B cell (primary cell): ENCODE measurements around the gene ST6GALNAC1. TPM values are rescaled to one million over a fixed set of nuclear protein-coding genes. Genes with fewer than 3 reads are reported as not detected.

Experiments used
- ATAC-seq: fragments of 200-7000 bp; cut with Tn5 transposase; one replicate; pipeline ENCODE4 v1.10.0; 2021; ENCODE audit warnings: low read depth, mild to moderate bottlenecking, moderate number of reproducible peaks, moderate library complexity
- CTCF ChIA-PET: fragments of 350-600 bp; sonication (Branson Sonifier 250); formaldehyde crosslinking; loops from one replicate; lab custom pipeline; 2021; ENCODE audit warnings: antibody characterized with exemption, inconsistent platforms; lab: Charles Lee
- POLR2A ChIA-PET: fragments of 350-600 bp; sonication (Branson Sonifier 250); formaldehyde crosslinking; loops from one replicate; lab custom pipeline; 2021; ENCODE audit warnings: antibody characterized with exemption; lab: Charles Lee
- DNase-seq: peaks from one replicate; pipeline ENCODE4 v3.0.0; 2013
- H2AFZ ChIP-seq: 2 replicates; pipeline ENCODE4 v1.6.1; 2012; ENCODE audit warnings: mild to moderate bottlenecking, low read depth, low read length; ENCODE audit not compliant: insufficient read depth, poor library complexity, severe bottlenecking
- H3K27ac ChIP-seq, 2 donors: 1 replicate in 1 of 2; 2 replicates in 1 of 2; pipeline ENCODE4 v1.5.1; 2012 to 2013; ENCODE audit warnings: low read length in 2 of 2, mild to moderate bottlenecking in 2 of 2, moderate library complexity in 1 of 2
- H3K27me3 ChIP-seq, 4 experiments: fragments of 200-600 bp in 1 of 4; sonication (generic) in 1 of 4; replicated peaks in 1 of 4; 1 replicate in 2 of 4; 2 replicates in 2 of 4; pipeline versions ENCODE4 v1.6.1 to v1.7.0; 2013 to 2016; ENCODE audit warnings: low read length in 3 of 4, mild to moderate bottlenecking in 2 of 4, mixed read lengths in 1 of 4, moderate library complexity in 1 of 4; ENCODE audit not compliant: insufficient read depth in 4 of 4, control insufficient read depth in 3 of 4; ENCODE audit errors: control extremely low read depth in 1 of 4
- H3K36me3 ChIP-seq, 2 experiments: replicated peaks in 1 of 2; 1 replicate in 1 of 2; 2 replicates in 1 of 2; pipeline versions ENCODE4 v1.6.1 to v1.7.1; 2013; ENCODE audit warnings: low read length in 1 of 2; ENCODE audit not compliant: insufficient read depth in 2 of 2, control insufficient read depth in 1 of 2; ENCODE audit errors: control extremely low read depth in 1 of 2, extremely low read depth in 1 of 2
- H3K4me1 ChIP-seq, 2 donors: fragments of 200-600 bp in 1 of 2; sonication (generic) in 1 of 2; 1 replicate in 1 of 2; 2 replicates in 1 of 2; pipeline versions ENCODE4 v1.5.1 to v1.6.1; 2013 to 2017; ENCODE audit warnings: low read length in 2 of 2; ENCODE audit not compliant: control insufficient read depth in 2 of 2, insufficient read depth in 2 of 2
- H3K4me2 ChIP-seq: replicated peaks from 2 replicates; pipeline ENCODE3; 2012; ENCODE audit warnings: mild to moderate bottlenecking, low read depth, low read length; ENCODE audit not compliant: poor library complexity, severe bottlenecking
- H3K4me3 ChIP-seq, 5 experiments: fragments of 200-600 bp in 1 of 5; sonication (generic) in 1 of 5; 1 replicate in 3 of 5; 2 replicates in 2 of 5; pipeline versions ENCODE4 v1.5.1 to v1.7.0; 2011 to 2016; ENCODE audit warnings: low read length in 4 of 5, mild to moderate bottlenecking in 4 of 5, low read depth in 2 of 5, control low read depth in 1 of 5, moderate library complexity in 1 of 5; ENCODE audit not compliant: insufficient read depth in 1 of 5; ENCODE audit errors: control extremely low read depth in 1 of 5, extremely low read depth in 1 of 5
- H3K79me2 ChIP-seq: fragments of 200-600 bp; sonication (generic); one replicate; pipeline ENCODE4 v1.6.0; 2016; ENCODE audit warnings: low read length; ENCODE audit not compliant: control insufficient read depth, insufficient read depth
- H3K9ac ChIP-seq: fragments of 200-600 bp; sonication (generic); 2 replicates; pipeline ENCODE4 v1.6.1; 2017; ENCODE audit warnings: mild to moderate bottlenecking, low read length, moderate library complexity
- H3K9me3 ChIP-seq, 3 donors: one replicate each; pipeline versions ENCODE4 v1.6.1 to v1.7.1; 2013; ENCODE audit warnings: low read length in 2 of 3; ENCODE audit not compliant: control insufficient read depth in 2 of 3, insufficient read depth in 1 of 3; ENCODE audit errors: control extremely low read depth in 1 of 3
- H4K20me1 ChIP-seq: 2 replicates; pipeline ENCODE4 v1.6.0; 2012; ENCODE audit warnings: mild to moderate bottlenecking, low read length; ENCODE audit not compliant: insufficient read depth, control insufficient read depth, poor library complexity, severe bottlenecking
- H3K27ac Mint-ChIP-seq: one replicate; pipeline ENCODE4 v1.8.0; 2021; ENCODE audit warnings: mixed read lengths
- H3K27me3 Mint-ChIP-seq: one replicate; pipeline ENCODE4 v1.8.0; 2021; ENCODE audit warnings: mixed read lengths
- H3K4me1 Mint-ChIP-seq: one replicate; pipeline ENCODE4 v1.8.0; 2021; ENCODE audit warnings: mixed read lengths
- H3K4me3 Mint-ChIP-seq: one replicate; pipeline ENCODE4 v1.8.0; 2021; ENCODE audit warnings: mixed read lengths
- H3K9me3 Mint-ChIP-seq: one replicate; pipeline ENCODE4 v1.8.0; 2022; ENCODE audit warnings: mixed read lengths; ENCODE audit not compliant: insufficient read depth
- CTCF ChIP-seq: fragments of 200-600 bp; IDR thresholded peaks from one replicate; pipeline ENCODE4 v1.8.0; 2022; ENCODE audit warnings: antibody characterized with exemption, mild to moderate bottlenecking
- EZH2 ChIP-seq: IDR thresholded peaks from 2 replicates; pipeline ENCODE4 v1.6.1; 2012; ENCODE audit warnings: borderline replicate concordance, low read depth, mild to moderate bottlenecking, moderate library complexity, low read length; ENCODE audit not compliant: insufficient read depth, poor library complexity, severe bottlenecking
- WGBS: methylation state at CpG from one replicate; pipeline ENCODE4 v1.1.5; 2013; ENCODE audit warnings: missing lambda C conversion rate; ENCODE audit not compliant: insufficient coverage; 5-methylcytosine and 5-hydroxymethylcytosine counted together
- intact Hi-C: fragments of 100-400 bp; cut with micrococcal nuclease; formaldehyde crosslinking; loops from one replicate; pipeline ENCODE4 v1.10.0; 2022
- polyA plus RNA-seq: library from polyadenylated mRNA; depleted of rRNA; stranded (reverse); fragments of >200 nt; gene quantifications from 2 replicates; pipeline ENCODE4 v1.2.3, GENCODE V29; 2012
- total RNA-seq, 2 donors: library from RNA; stranded (reverse); fragments of 120-200 nt in 1 of 2; gene quantifications; 1 replicate in 1 of 2; 2 replicates in 1 of 2; pipeline versions ENCODE4 v1.2.3 to v1.2.4, GENCODE V29; 2013 to 2022

The ST6GALNAC1 gene
- total and polyA plus RNA-seq, 2 donors (not counting 1 experiment from before 2014, with no cell fraction given): not detected

- Histone ChIP-seq H3K9me3 (peaks cover 0 to 8% (median 0%) of the 10 kb centered on the region in 3 donors), H3K36me3 (no peaks in the 10 kb centered on the region), H3K27me3 (peaks cover 0 to 13% (median 5%) of the 10 kb centered on the region in 4 experiments), H3K79me2 (no peaks in the 10 kb centered on the region), H2AFZ (no peak overlapping the region), H3K4me2 (no peak overlapping the region), H4K20me1 (no peaks in the 10 kb centered on the region), H3K27ac (no peak overlapping the region), H3K4me1 (peaks cover 10 to 18% of the 10 kb centered on the region in 2 donors), H3K4me3 (no peak overlapping the region), H3K9ac (no peak overlapping the region)
- WGBS: 94% methylated on average over 7 of the region's 14 CpGs
- Mint-ChIP-seq H3K4me1 (peaks cover 25% of the 10 kb centered on the region), H3K9me3 (no peaks in the 10 kb centered on the region), H3K27ac (no peak overlapping the region), H3K27me3 (peaks cover 22% of the 10 kb centered on the region), H3K4me3 (no peak overlapping the region)
- POLR2A ChIA-PET: interaction anchor here (0.6 kb wide), 1 partner anchor 170 kb away, joined by 4 read pairs; no protein-coding TSS in a partner anchor
- no peak for TF ChIP-seq EZH2
- TF ChIP-seq CTCF: no peak
- CTCF ChIA-PET: interaction anchor here (0.6 to 0.9 kb wide), 2 partner anchors 49 to 142 kb away, joined by 3 read pairs; no protein-coding TSS in a partner anchor
- DNase-seq (no peak), ATAC-seq (no peak)
- intact Hi-C loops: no loop called here
Measured at GRCh38 chr17:76667786-76668453, 24.4 kb upstream of the ST6GALNAC1 start.

GRCh38 chr17:76667491-76667755 lies 23.9 kb upstream of the ST6GALNAC1 start:
- peaks cover 0 to 13% (median 5%) of the 10 kb centered on the region in 4 experiments for H3K27me3 ChIP-seq
- no peak overlapping the region for H3K9ac ChIP-seq
- Mint-ChIP-seq H3K27ac (no peak overlapping the region), H3K9me3 (no peaks in the 10 kb centered on the region), H3K27me3 (peaks cover 22% of the 10 kb centered on the region), H3K4me1 (peaks cover 21% of the 10 kb centered on the region), H3K4me3 (no peak overlapping the region)
- H2AFZ ChIP-seq: no peak overlapping the region
- H3K27ac ChIP-seq: no peak overlapping the region
- ATAC-seq (no peak), DNase-seq (no peak)
- intact Hi-C loops: no loop called here
- H3K4me1 ChIP-seq: peaks cover 7 to 15% of the 10 kb centered on the region in 2 donors
- WGBS: 68% methylated on average over 2 of the region's 2 CpGs
- H3K4me2 ChIP-seq: no peak overlapping the region
- H3K36me3 ChIP-seq: no peaks in the 10 kb centered on the region
- ChIA-PET CTCF (interaction anchor here (0.6 to 1.0 kb wide), 3 partner anchors 49 to 162 kb away, joined by 3 to 4 read pairs (median 3); no protein-coding TSS in a partner anchor), POLR2A (no interaction called here)
- no peaks in the 10 kb centered on the region for H3K79me2 ChIP-seq
- peaks cover 0 to 8% (median 0%) of the 10 kb centered on the region in 3 donors for H3K9me3 ChIP-seq
- TF ChIP-seq CTCF (no peak), EZH2 (no peak)
- H4K20me1 ChIP-seq: no peaks in the 10 kb centered on the region
- no peak overlapping the region for H3K4me3 ChIP-seq
